GM12878 (cell line): Measurements from ENCODE around the gene NCBP2L. TPM values are rescaled to one million over a fixed set of nuclear protein-coding genes. Genes with fewer than 3 reads are reported as not detected.

Source experiments
- ATAC-seq: fragments of 200-7000 bp; cut with Tn5 transposase; 3 replicates; pipeline ENCODE4 v1.9.1; 2020; ENCODE audit warnings: mild to moderate bottlenecking, moderate library complexity
- BruUV-seq: library from RNA; stranded (reverse); fragments of 400-500 nt; replicated peaks from 2 replicates; lab custom pipeline; 2021; lab: Mats Ljungman, UMichigan
- CTCF ChIA-PET: fragments of 300-600 bp; sonication (Branson Sonifier 250); formaldehyde crosslinking; extraction: SDS; loops from one replicate; lab custom pipeline; 2021; ENCODE audit warnings: inconsistent platforms; lab: Yijun Ruan, JAX
- POLR2A ChIA-PET: fragments of 350-600 bp; formaldehyde crosslinking; extraction: SDS; loops from one replicate; lab custom pipeline; 2021; ENCODE audit warnings: inconsistent platforms; lab: Charles Lee
- RAD21 ChIA-PET: fragments of 300-600 bp; sonication (Branson Sonifier 250); formaldehyde crosslinking; loops from one replicate; lab custom pipeline; 2023; ENCODE audit warnings: antibody characterized with exemption; ENCODE audit not compliant: unreplicated experiment; lab: Charles Lee
- SMC1A ChIA-PET: fragments of 300-600 bp; sonication (Branson Sonifier 250); formaldehyde crosslinking; loops from one replicate; lab custom pipeline; 2023; ENCODE audit not compliant: unreplicated experiment, uncharacterized antibody; lab: Charles Lee
- DNase-seq: peaks from one replicate; pipeline ENCODE4 v3.0.0-alpha.2; 2011; ENCODE audit warnings: low read depth, low spot score
- FAIRE-seq: peaks from 3 replicates; lab custom pipeline; 2011; peaks lifted over from hg19 to GRCh38; lab: Jason Lieb, UNC
- H2AFZ ChIP-seq: 2 replicates; pipeline ENCODE4 v1.6.0; 2011; ENCODE audit warnings: low read depth, low read length, control low read depth; ENCODE audit not compliant: control insufficient read depth
- H3K27ac ChIP-seq: 2 replicates; pipeline ENCODE4 v1.5.1; 2011; ENCODE audit warnings: control low read depth; ENCODE audit not compliant: control insufficient read depth, insufficient read depth
- H3K27me3 ChIP-seq, 2 experiments: replicated peaks in 1 of 2; 2 replicates each; pipeline versions ENCODE4 v1.6.0 to v1.6.1; 2011; ENCODE audit warnings: low read length in 1 of 2; ENCODE audit not compliant: control insufficient read depth in 2 of 2, insufficient read depth in 2 of 2
- H3K36me3 ChIP-seq, 2 experiments: 2 replicates each; pipeline ENCODE4 v1.5.1; 2011; ENCODE audit warnings: low read length in 1 of 2; ENCODE audit not compliant: control insufficient read depth in 2 of 2, insufficient read depth in 2 of 2
- H3K4me1 ChIP-seq: 2 replicates; pipeline ENCODE4 v1.6.1; 2011; ENCODE audit warnings: mild to moderate bottlenecking, low read length, moderate library complexity, mixed read lengths; ENCODE audit not compliant: control insufficient read depth, insufficient read depth
- H3K4me2 ChIP-seq: 2 replicates; pipeline ENCODE4 v1.6.0; 2011; ENCODE audit warnings: control low read depth; ENCODE audit not compliant: control insufficient read depth, insufficient read depth
- H3K4me3 ChIP-seq: fragments of 200-600 bp; sonication (generic); 2 replicates; pipeline ENCODE4 v1.5.1; 2016
- H3K79me2 ChIP-seq: 2 replicates; pipeline ENCODE4 v1.6.0; 2011; ENCODE audit warnings: low read length; ENCODE audit not compliant: control insufficient read depth, insufficient read depth
- H3K9ac ChIP-seq: 2 replicates; pipeline ENCODE4 v1.8.0; 2011; ENCODE audit warnings: low read length, control low read depth, mixed read lengths; ENCODE audit not compliant: control insufficient read depth, insufficient read depth
- H3K9me3 ChIP-seq: replicated peaks from 3 replicates; pipeline ENCODE4 v1.5.1; 2011; ENCODE audit warnings: mild to moderate bottlenecking, low read length; ENCODE audit not compliant: control insufficient read depth, insufficient read depth
- H4K20me1 ChIP-seq: 2 replicates; pipeline ENCODE4 v1.6.0; 2011; ENCODE audit not compliant: control insufficient read depth, insufficient read depth
- BCL11A ChIP-seq: IDR thresholded peaks from 2 replicates; pipeline ENCODE4 v1.6.1; 2011; ENCODE audit warnings: low read depth, low read length
- BRCA1 ChIP-seq: IDR thresholded peaks from 2 replicates; pipeline ENCODE4 v1.6.1; 2011; ENCODE audit warnings: low read depth, low read length, improper control_type of control experiment
- IRF4 ChIP-seq: IDR thresholded peaks from 2 replicates; pipeline ENCODE4 v1.6.1; 2011; ENCODE audit warnings: low read depth, low read length
- KLF5 ChIP-seq: fragments of 450-650 bp; IDR thresholded peaks from 2 replicates; pipeline ENCODE4 v1.6.1; 2014; ENCODE audit warnings: mild to moderate bottlenecking; ENCODE audit not compliant: partially characterized antibody
- MTA3 ChIP-seq: IDR thresholded peaks from 2 replicates; pipeline ENCODE4 v1.6.1; 2012; ENCODE audit warnings: low read length, inconsistent platforms, borderline replicate concordance
- NFYA ChIP-seq: IDR thresholded peaks from 2 replicates; pipeline ENCODE4 v1.6.1; 2011; ENCODE audit warnings: low read depth, mild to moderate bottlenecking, low read length, improper control_type of control experiment, borderline replicate concordance
- NFYB ChIP-seq: IDR thresholded peaks from 2 replicates; pipeline ENCODE4 v1.6.1; 2011; ENCODE audit warnings: low read depth, mild to moderate bottlenecking, low read length, improper control_type of control experiment, moderate library complexity; ENCODE audit not compliant: insufficient read depth
- NRF1 ChIP-seq: conservative IDR thresholded peaks from 2 replicates; pipeline ENCODE4 v1.6.1; 2011; ENCODE audit warnings: mild to moderate bottlenecking, low read depth, low read length, improper control_type of control experiment
- POLR2AphosphoS2 ChIP-seq: IDR thresholded peaks from 2 replicates; pipeline ENCODE4 v1.6.1; 2011; ENCODE audit warnings: low read depth, mild to moderate bottlenecking, low read length, improper control_type of control experiment, moderate library complexity
- SMARCA5 ChIP-seq: fragments of 450-650 bp; IDR thresholded peaks from 2 replicates; pipeline ENCODE4 v1.6.1; 2017; ENCODE audit warnings: mild to moderate bottlenecking
- SUZ12 ChIP-seq: fragments of 200-600 bp; sonication (generic); IDR thresholded peaks from one replicate; pipeline ENCODE4 v1.6.1; 2018; ENCODE audit warnings: antibody characterized with exemption, mild to moderate bottlenecking; ENCODE audit not compliant: unreplicated experiment
- YY1 ChIP-seq: IDR thresholded peaks from 2 replicates; pipeline ENCODE4 v1.6.1; 2011; ENCODE audit warnings: low read depth, mild to moderate bottlenecking, low read length
- WGBS: methylation state at CpG from one replicate; pipeline ENCODE4 v1.1.6; 2016; ENCODE audit warnings: low lambda C conversion rate; ENCODE audit not compliant: insufficient replicate concordance, insufficient coverage; ENCODE audit errors: missing lambda C conversion rate; 5-methylcytosine and 5-hydroxymethylcytosine counted together
- in situ Hi-C: fragments of 300-500 bp; cut with MboI; formaldehyde crosslinking; loops from 9 replicates; pipeline ENCODE4 v1.14.3; 2018; ENCODE audit warnings: mixed read lengths
- intact Hi-C: fragments of 100-400 bp; cut with micrococcal nuclease; formaldehyde crosslinking; loops from one replicate; pipeline ENCODE4 v1.14.2; 2022; ENCODE audit not compliant: unreplicated experiment
- polyA plus RNA-seq, 11 experiments: library from polyadenylated mRNA; depleted of rRNA in 4 of 11; unstranded in 6 of 11; stranded (reverse) in 5 of 11; fragments of >200 nt; fragmentation: Nextera tagmentation in 4 of 11; fragmentation: Illumina TruSeq in 1 of 11; extraction: Ambion mirVana in 4 of 11; extraction: Trizol in 1 of 11; gene quantifications; 1 replicate in 1 of 11; 2 replicates in 10 of 11; pipeline versions ENCODE4 v1.2.1 to v1.2.3, GENCODE V29; 2011 to 2016; ENCODE audit warnings: inconsistent platforms in 2 of 11, missing spikeins in 2 of 11, low read depth in 1 of 11
- total RNA-seq, 4 experiments: library from RNA; depleted of rRNA in 3 of 4; stranded (reverse); fragments of >200 nt in 3 of 4; fragmentation: Illumina TruSeq in 1 of 4; extraction: Trizol in 1 of 4; gene quantifications; 2 replicates each; pipeline versions ENCODE4 v1.2.1 to v1.2.3, GENCODE V29; 2013 to 2021
- TF ChIP-seq, protein P1 (sequence below): fragments of 450-650 bp; IDR thresholded peaks from 2 replicates; pipeline ENCODE4 v1.6.1; 2017; ENCODE audit warnings: mild to moderate bottlenecking
- TF ChIP-seq, protein P2 (sequence below): fragments of 450-650 bp; formaldehyde crosslinking; IDR thresholded peaks from 2 replicates; pipeline ENCODE4 v1.4.0; 2020; ENCODE audit warnings: mild to moderate bottlenecking, moderate library complexity
- TF ChIP-seq, protein P3 (sequence below): fragments of 450-650 bp; formaldehyde crosslinking; IDR thresholded peaks from 2 replicates; pipeline ENCODE4 v1.4.0; 2022; ENCODE audit warnings: mild to moderate bottlenecking, moderate library complexity

Gene NCBP2L
- total and polyA plus RNA-seq, 10 of the 15 experiments (the other 5 are each of a cell fraction or from before 2014, with no cell fraction given): not detected

DNA sequence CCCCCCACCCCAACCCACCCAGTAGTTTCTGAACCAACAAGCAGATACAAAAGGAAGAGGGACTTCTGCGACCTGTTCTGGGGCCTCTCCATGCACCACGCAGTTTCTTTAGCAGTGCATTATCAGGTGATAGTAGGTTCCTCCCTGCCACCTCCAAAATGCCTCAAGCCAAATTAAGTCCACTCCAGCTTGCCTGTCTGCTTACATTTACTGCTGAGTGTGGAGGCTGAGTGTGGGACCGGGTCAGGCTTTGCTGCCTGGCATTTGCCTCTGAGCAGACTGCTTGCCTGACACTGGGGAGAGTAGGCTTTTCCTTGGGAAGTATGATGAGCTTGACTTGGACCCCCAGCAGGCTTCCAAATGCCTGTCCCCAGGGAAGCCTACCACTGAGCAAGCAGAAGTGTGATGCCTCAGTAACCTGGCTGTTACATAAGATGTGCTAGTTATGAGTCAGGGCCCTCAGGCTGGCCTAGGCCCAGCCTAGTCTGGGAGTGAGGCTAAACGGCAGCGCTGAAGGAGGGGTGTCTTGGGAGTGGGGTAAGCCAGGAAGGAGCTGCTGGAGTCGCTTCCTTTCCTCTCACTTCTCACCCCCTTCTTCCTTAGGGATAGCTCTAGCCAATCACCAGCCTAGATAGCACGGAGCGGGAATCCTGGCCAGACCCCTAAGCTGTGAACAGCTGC lies 10.9 kb upstream of the NCBP2L start:
- ChIA-PET RAD21 (interaction anchor here (1.1 to 2.5 kb wide), 6 partner anchors 9 to 93 kb away, joined by 3 to 19 read pairs (median 5); partner anchors contain the start of genes NCBP2L and TSC22D3), SMC1A (interaction anchor here (0.8 to 3.1 kb wide), 9 partner anchors 8 to 97 kb away, joined by 3 to 20 read pairs (median 3); partner anchors contain the start of genes NCBP2L and TSC22D3)
- no peak overlapping the region for H2AFZ ChIP-seq
- FAIRE-seq (no peak), ATAC-seq (peak; percentile 73), DNase-seq (no peak)
- H3K4me1 ChIP-seq: no peaks in the 10 kb centered on the region
- H3K27me3 ChIP-seq: no peaks in the 10 kb centered on the region
- intact Hi-C loops: no loop called here
- H3K79me2 ChIP-seq: no peaks in the 10 kb centered on the region
- BruUV-seq: no TSS peak
- H3K4me2 ChIP-seq: no peak overlapping the region
- H3K4me3 ChIP-seq: no peak overlapping the region
- 45% methylated on average over 8 of the region's 8 CpGs for WGBS
- H3K36me3 ChIP-seq: no peaks in the 10 kb centered on the region
- TF ChIP-seq, protein P1, sequence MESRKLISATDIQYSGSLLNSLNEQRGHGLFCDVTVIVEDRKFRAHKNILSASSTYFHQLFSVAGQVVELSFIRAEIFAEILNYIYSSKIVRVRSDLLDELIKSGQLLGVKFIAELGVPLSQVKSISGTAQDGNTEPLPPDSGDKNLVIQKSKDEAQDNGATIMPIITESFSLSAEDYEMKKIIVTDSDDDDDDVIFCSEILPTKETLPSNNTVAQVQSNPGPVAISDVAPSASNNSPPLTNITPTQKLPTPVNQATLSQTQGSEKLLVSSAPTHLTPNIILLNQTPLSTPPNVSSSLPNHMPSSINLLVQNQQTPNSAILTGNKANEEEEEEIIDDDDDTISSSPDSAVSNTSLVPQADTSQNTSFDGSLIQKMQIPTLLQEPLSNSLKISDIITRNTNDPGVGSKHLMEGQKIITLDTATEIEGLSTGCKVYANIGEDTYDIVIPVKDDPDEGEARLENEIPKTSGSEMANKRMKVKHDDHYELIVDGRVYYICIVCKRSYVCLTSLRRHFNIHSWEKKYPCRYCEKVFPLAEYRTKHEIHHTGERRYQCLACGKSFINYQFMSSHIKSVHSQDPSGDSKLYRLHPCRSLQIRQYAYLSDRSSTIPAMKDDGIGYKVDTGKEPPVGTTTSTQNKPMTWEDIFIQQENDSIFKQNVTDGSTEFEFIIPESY: no peak
- TF ChIP-seq, protein P2, sequence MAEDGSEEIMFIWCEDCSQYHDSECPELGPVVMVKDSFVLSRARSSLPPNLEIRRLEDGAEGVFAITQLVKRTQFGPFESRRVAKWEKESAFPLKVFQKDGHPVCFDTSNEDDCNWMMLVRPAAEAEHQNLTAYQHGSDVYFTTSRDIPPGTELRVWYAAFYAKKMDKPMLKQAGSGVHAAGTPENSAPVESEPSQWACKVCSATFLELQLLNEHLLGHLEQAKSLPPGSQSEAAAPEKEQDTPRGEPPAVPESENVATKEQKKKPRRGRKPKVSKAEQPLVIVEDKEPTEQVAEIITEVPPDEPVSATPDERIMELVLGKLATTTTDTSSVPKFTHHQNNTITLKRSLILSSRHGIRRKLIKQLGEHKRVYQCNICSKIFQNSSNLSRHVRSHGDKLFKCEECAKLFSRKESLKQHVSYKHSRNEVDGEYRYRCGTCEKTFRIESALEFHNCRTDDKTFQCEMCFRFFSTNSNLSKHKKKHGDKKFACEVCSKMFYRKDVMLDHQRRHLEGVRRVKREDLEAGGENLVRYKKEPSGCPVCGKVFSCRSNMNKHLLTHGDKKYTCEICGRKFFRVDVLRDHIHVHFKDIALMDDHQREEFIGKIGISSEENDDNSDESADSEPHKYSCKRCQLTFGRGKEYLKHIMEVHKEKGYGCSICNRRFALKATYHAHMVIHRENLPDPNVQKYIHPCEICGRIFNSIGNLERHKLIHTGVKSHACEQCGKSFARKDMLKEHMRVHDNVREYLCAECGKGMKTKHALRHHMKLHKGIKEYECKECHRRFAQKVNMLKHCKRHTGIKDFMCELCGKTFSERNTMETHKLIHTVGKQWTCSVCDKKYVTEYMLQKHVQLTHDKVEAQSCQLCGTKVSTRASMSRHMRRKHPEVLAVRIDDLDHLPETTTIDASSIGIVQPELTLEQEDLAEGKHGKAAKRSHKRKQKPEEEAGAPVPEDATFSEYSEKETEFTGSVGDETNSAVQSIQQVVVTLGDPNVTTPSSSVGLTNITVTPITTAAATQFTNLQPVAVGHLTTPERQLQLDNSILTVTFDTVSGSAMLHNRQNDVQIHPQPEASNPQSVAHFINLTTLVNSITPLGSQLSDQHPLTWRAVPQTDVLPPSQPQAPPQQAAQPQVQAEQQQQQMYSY: no peak
- TF ChIP-seq POLR2AphosphoS2 (no peak), NRF1 (no peak), NFYB (no peak), MTA3 (no peak), BCL11A (no peak), KLF5 (no peak), NFYA (no peak), IRF4 (no peak), SMARCA5 (no peak), BRCA1 (no peak), SUZ12 (no peak), YY1 (no peak)
- TF ChIP-seq, protein P3, sequence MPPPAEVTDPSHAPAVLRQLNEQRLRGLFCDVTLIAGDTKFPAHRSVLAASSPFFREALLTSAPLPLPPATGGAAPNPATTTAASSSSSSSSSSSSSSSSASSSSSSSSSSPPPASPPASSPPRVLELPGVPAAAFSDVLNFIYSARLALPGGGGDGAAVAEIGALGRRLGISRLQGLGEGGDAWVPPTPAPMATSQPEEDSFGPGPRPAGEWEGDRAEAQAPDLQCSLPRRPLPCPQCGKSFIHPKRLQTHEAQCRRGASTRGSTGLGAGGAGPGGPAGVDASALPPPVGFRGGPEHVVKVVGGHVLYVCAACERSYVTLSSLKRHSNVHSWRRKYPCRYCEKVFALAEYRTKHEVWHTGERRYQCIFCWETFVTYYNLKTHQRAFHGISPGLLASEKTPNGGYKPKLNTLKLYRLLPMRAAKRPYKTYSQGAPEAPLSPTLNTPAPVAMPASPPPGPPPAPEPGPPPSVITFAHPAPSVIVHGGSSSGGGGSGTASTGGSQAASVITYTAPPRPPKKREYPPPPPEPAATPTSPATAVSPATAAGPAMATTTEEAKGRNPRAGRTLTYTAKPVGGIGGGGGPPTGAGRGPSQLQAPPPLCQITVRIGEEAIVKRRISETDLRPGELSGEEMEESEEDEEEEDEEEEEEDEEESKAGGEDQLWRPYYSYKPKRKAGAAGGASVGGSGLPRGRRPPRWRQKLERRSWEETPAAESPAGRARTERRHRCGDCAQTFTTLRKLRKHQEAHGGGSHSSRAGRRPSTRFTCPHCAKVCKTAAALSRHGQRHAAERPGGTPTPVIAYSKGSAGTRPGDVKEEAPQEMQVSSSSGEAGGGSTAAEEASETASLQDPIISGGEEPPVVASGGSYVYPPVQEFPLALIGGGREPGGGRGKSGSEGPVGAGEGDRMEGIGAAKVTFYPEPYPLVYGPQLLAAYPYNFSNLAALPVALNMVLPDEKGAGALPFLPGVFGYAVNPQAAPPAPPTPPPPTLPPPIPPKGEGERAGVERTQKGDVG (CRISPR knock-in tag): no peak
- TF ChIP-seq, all 136 proteins: peak for 0
- ChIA-PET POLR2A (interaction anchor here (1.3 to 1.7 kb wide), 3 partner anchors 8 to 55 kb away, joined by 3 to 5 read pairs (median 4); partner anchors contain the start of gene TSC22D3), CTCF (interaction anchor here (1.1 to 2.8 kb wide), 7 partner anchors 11 to 109 kb away, joined by 3 to 14 read pairs (median 3); partner anchors contain the start of gene NCBP2L)
- Histone ChIP-seq H3K9me3 (no peaks in the 10 kb centered on the region), H3K27ac (no peak overlapping the region), H3K9ac (no peak overlapping the region), H4K20me1 (no peaks in the 10 kb centered on the region; the same call in 1 of the 2 replicates)
- in situ Hi-C loops: no loop called here
